ENCODE results near the gene HTT.

DNA sequence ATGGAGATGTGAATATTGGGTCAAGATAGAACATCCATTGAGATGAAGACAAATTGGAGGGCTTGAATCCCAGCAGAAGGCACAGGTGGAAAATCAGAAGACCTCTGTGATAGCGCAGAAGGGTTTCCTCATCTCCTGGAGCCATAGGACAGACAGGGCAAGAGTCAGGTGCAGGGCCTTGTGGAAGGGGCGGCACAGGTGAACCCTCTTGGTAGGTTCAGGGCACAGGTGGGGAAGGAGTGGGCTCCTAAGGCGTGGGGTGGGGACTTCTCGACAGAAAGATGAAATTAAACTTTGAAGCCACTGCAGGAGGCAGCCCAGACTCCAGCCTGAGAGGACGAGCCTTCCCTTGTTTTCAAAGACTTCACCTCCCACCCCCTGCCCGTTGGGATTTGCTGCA lies 209.0 kb downstream of the HTT start:
- TF ChIP-seq, protein P1, sequence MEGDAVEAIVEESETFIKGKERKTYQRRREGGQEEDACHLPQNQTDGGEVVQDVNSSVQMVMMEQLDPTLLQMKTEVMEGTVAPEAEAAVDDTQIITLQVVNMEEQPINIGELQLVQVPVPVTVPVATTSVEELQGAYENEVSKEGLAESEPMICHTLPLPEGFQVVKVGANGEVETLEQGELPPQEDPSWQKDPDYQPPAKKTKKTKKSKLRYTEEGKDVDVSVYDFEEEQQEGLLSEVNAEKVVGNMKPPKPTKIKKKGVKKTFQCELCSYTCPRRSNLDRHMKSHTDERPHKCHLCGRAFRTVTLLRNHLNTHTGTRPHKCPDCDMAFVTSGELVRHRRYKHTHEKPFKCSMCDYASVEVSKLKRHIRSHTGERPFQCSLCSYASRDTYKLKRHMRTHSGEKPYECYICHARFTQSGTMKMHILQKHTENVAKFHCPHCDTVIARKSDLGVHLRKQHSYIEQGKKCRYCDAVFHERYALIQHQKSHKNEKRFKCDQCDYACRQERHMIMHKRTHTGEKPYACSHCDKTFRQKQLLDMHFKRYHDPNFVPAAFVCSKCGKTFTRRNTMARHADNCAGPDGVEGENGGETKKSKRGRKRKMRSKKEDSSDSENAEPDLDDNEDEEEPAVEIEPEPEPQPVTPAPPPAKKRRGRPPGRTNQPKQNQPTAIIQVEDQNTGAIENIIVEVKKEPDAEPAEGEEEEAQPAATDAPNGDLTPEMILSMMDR (IDR thresholded peaks at IDR 0.05; ENCODE audit: low read depth, low read length, missing input control) = no peak
- TF ChIP-seq, protein P2, sequence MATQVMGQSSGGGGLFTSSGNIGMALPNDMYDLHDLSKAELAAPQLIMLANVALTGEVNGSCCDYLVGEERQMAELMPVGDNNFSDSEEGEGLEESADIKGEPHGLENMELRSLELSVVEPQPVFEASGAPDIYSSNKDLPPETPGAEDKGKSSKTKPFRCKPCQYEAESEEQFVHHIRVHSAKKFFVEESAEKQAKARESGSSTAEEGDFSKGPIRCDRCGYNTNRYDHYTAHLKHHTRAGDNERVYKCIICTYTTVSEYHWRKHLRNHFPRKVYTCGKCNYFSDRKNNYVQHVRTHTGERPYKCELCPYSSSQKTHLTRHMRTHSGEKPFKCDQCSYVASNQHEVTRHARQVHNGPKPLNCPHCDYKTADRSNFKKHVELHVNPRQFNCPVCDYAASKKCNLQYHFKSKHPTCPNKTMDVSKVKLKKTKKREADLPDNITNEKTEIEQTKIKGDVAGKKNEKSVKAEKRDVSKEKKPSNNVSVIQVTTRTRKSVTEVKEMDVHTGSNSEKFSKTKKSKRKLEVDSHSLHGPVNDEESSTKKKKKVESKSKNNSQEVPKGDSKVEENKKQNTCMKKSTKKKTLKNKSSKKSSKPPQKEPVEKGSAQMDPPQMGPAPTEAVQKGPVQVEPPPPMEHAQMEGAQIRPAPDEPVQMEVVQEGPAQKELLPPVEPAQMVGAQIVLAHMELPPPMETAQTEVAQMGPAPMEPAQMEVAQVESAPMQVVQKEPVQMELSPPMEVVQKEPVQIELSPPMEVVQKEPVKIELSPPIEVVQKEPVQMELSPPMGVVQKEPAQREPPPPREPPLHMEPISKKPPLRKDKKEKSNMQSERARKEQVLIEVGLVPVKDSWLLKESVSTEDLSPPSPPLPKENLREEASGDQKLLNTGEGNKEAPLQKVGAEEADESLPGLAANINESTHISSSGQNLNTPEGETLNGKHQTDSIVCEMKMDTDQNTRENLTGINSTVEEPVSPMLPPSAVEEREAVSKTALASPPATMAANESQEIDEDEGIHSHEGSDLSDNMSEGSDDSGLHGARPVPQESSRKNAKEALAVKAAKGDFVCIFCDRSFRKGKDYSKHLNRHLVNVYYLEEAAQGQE (IDR thresholded peaks at IDR 0.05) = no peak
- TF ChIP-seq, protein P3, sequence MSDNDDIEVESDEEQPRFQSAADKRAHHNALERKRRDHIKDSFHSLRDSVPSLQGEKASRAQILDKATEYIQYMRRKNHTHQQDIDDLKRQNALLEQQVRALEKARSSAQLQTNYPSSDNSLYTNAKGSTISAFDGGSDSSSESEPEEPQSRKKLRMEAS (IDR thresholded peaks at IDR 0.05) = no peak
- no peak for TF ChIP-seq EGR1 (IDR thresholded peaks at IDR 0.05; ENCODE audit: low read depth in 2 of 2)
- TF ChIP-seq SP1 (IDR thresholded peaks at IDR 0.05) = no peak
- TF ChIP-seq GABPA (IDR thresholded peaks at IDR 0.05 in 1 of 2, conservative IDR thresholded peaks at IDR 0.05 in 1 of 2) = no peak
- TF ChIP-seq TAF1 (conservative IDR thresholded peaks at IDR 0.05) = no peak
- TF ChIP-seq YY1 (IDR thresholded peaks at IDR 0.05) = no peak
- TF ChIP-seq NR2F2 (IDR thresholded peaks at IDR 0.05) = no peak
